Erythroblast (primary cell): ENCODE measurements around the gene RABL2B.

Experiments
- GATA1 ChIP-seq: IDR thresholded peaks from 2 replicates; pipeline ENCODE4 v1.6.1; 2011; ENCODE audit warnings: low read depth, mild to moderate bottlenecking, control low read depth, low read length, moderate library complexity
- POLR2A ChIP-seq: IDR thresholded peaks from 2 replicates; pipeline ENCODE4 v1.6.1; 2011; ENCODE audit warnings: mild to moderate bottlenecking, low read length

DNA sequence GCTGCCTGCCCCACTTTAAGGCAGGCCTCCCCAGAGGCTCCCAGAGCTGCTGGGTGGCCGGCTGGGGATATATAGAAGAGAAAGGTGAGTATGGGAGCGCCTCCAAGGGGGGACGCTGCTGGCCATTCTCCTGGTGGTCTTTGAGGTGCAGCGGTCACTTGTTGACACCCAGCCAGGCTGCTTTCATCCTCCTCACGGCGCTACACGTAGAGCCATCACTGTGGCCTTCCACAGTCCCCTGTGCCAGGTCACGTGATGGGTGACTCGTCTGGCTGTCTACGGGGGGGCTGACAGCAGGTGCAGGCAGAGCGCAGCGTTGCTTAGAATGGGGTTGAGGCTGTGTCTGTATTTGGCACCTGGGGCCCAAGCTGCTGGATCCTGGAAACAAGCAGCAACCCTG lies 43.5 kb downstream of the RABL2B start:
- TF ChIP-seq POLR2A (no peak), GATA1 (no peak)
